Myocyte (in vitro differentiated cells): ENCODE results near the gene TSPAN15. TPM values are rescaled to one million over a fixed set of nuclear protein-coding genes. Genes with fewer than 3 reads are reported as not detected.
"Not testable (repeated sequence)": the region's sequence is repeated elsewhere in the genome, so short reads cannot be mapped to it uniquely, and the experiment has no call there.

Experiments used
- DNase-seq: peaks from one replicate; pipeline ENCODE4 v3.0.0-alpha.2; 2012; ENCODE audit warnings: low read depth
- total RNA-seq: library from RNA; depleted of rRNA; stranded (reverse); fragments of >200 nt; gene quantifications from 2 replicates; pipeline ENCODE4 v1.2.3, GENCODE V29; 2014

The TSPAN15 gene
- total RNA-seq, 1 donor from 2014 or later, result 5.5 TPM

- DNase-seq, result not testable (repeated sequence)
Measured at GRCh38 chr10:69536521-69536920, 85.3 kb downstream of the TSPAN15 start.

GRCh38 chr10:69537449-69537848, 86.2 kb downstream of the TSPAN15 start:
- DNase-seq, result no peak

DNA sequence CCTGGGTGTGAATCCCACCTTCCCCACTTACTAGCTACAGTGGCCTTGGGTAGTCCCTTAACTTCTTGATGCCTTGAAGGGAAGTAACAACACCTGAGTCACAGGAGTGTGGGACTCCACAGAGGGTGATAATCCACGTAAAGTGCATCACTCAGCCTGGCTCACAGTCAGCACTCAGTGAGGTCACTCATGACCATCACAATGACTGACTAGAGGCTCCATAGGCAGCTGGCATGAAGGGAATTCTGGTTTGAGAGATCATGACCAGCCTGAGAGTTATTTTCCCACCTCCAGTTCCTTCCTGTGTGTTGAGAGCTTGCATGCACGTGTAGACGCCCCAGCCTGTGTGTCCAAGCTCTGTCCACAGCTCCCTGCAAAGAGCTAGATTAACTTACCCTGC, 87.2 kb downstream of the TSPAN15 start:
- no peak for DNase-seq

DNA sequence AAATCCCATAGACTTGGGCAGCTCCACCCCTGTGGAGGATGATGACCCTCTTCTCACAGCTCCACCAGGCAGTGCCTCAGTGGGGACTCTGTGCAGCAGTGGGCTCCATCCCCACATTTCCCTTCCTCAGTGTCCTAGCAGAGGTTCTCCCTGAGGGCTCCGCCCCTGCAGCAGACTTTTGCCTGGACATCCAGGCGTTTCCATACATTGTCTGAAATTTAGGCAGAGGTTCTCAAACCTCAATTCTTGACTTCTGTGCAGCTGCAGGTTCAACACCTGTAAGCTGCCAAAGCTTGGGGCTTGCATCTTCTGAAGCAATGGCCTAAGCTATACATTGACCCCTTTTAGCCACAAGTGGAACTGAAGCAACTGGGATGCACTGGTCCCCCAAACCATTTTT, 90.2 kb downstream of the TSPAN15 start:
- DNase-seq, result no peak

- DNase-seq, result no peak
Measured at GRCh38 chr10:69549959-69550358, 98.7 kb downstream of the TSPAN15 start.

- DNase-seq, result no peak
Measured at GRCh38 chr10:69552268-69552667, 101.0 kb downstream of the TSPAN15 start.

- DNase-seq, result no peak
Measured at GRCh38 chr10:69553328-69553727, 102.1 kb downstream of the TSPAN15 start.

DNA sequence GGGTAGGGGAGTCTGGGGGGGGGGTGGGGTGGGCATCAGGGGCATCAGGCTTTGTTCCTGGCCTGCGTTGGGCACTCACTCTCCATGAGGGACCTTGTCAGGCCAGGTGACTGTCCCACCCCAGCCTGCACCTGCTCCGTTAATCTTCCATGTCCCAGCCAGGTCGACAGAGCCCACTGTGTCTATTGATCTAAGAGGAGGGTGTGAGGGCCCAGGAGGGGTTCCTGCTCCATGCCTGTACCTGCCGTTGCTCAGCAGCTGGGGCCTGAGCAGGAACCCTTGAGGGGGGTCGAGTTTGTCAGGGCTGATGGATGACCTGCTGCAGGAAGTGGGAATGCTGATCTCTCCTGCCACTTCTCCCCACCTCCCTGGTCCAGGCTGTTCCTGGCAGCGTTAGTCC, 103.3 kb downstream of the TSPAN15 start:
- DNase-seq, result no peak

Other genes starting within 250 kb of the TSPAN15 start
- gene HKDC1, start 231.1 kb upstream of the TSPAN15 start, total RNA-seq, result 0.10 and 0.11 TPM in 2 replicates
- gene HK1, start 173.0 kb upstream of the TSPAN15 start, total RNA-seq, result 63.7 and 79.2 TPM in 2 replicates
- gene TACR2, start 34.5 kb upstream of the TSPAN15 start, total RNA-seq, result 0.08 TPM in 1 of 2 replicates, not detected in the other
- 0.27 TPM in 1 of 2 replicates, not detected in the other for gene NEUROG3, start 122.0 kb downstream of the TSPAN15 start, total RNA-seq
- not detected in 2 replicates for gene FAM241B, start 178.8 kb downstream of the TSPAN15 start, total RNA-seq